HepG2 (cell line): ENCODE data around the gene RFXAP. TPM values are rescaled to one million over a fixed set of nuclear protein-coding genes. Genes with fewer than 3 reads are reported as not detected.

Experiments used
- BCL6 ChIP-seq: IDR thresholded peaks from 2 replicates; pipeline ENCODE4 v1.6.1; 2016; ENCODE audit warnings: missing genetic modification reagents, missing compliant biosample characterization
- BORCS8-MEF2B ChIP-seq: sonication (generic); formaldehyde crosslinking; IDR thresholded peaks from 2 replicates; pipeline ENCODE4 v1.8.0; 2022; ENCODE audit warnings: mild to moderate bottlenecking, missing genetic modification reagents
- CREM ChIP-seq, 2 experiments: sonication (generic) in 1 of 2; formaldehyde crosslinking in 1 of 2; IDR thresholded peaks; 2 replicates each; pipeline versions ENCODE4 v1.4.0 to v1.6.1; 2016 to 2020; ENCODE audit warnings: antibody characterized with exemption in 1 of 2, mild to moderate bottlenecking in 1 of 2, missing genetic modification reagents in 1 of 2
- DNMT3B ChIP-seq: conservative IDR thresholded peaks from 2 replicates; pipeline ENCODE4 v1.6.1; 2016; ENCODE audit warnings: missing biosample characterization, control low read depth
- EP300 ChIP-seq, 3 experiments: sonication (generic) in 1 of 3; formaldehyde crosslinking in 1 of 3; IDR thresholded peaks; 2 replicates each; pipeline versions ENCODE4 v1.5.1 to v1.6.1; 2011 to 2020; ENCODE audit warnings: low read depth in 2 of 3, low read length in 2 of 3, borderline replicate concordance in 1 of 3, improper control_type of control experiment in 1 of 3, mild to moderate bottlenecking in 1 of 3, missing genetic modification reagents in 1 of 3, moderate library complexity in 1 of 3
- FOXP1 ChIP-seq, 2 experiments: fragments of 450-650 bp in 1 of 2; IDR thresholded peaks; 2 replicates each; pipeline ENCODE4 v1.6.1; 2017 to 2018; ENCODE audit warnings: antibody characterized with exemption in 1 of 2
- NCOA2 ChIP-seq: sonication (generic); formaldehyde crosslinking; IDR thresholded peaks from 2 replicates; pipeline ENCODE4 v1.8.0; 2022; ENCODE audit warnings: inconsistent platforms
- PHF21A ChIP-seq: sonication (generic); formaldehyde crosslinking; IDR thresholded peaks from 2 replicates; pipeline ENCODE4 v1.5.0; 2020; ENCODE audit warnings: mild to moderate bottlenecking, missing genetic modification reagents
- SMARCE1 ChIP-seq: fragments of 450-650 bp; IDR thresholded peaks from 2 replicates; pipeline ENCODE4 v1.6.1; 2017; ENCODE audit warnings: borderline replicate concordance
- TCF7 ChIP-seq: sonication (generic); IDR thresholded peaks from 2 replicates; pipeline ENCODE4 v1.6.1; 2016; ENCODE audit warnings: antibody characterized with exemption, low read depth
- TSC22D2 ChIP-seq: sonication (generic); formaldehyde crosslinking; IDR thresholded peaks from 2 replicates; pipeline ENCODE4 v1.5.1; 2020; ENCODE audit warnings: missing genetic modification reagents, mild to moderate bottlenecking, borderline replicate concordance
- U2AF2 ChIP-seq: fragments of 200-400 bp; formaldehyde crosslinking; IDR thresholded peaks from 2 replicates; pipeline ENCODE4 v1.6.1; 2017; ENCODE audit warnings: low read depth, mild to moderate bottlenecking, low read length
- ZFAT ChIP-seq: sonication (generic); formaldehyde crosslinking; conservative IDR thresholded peaks from 2 replicates; pipeline ENCODE4 v1.8.1; 2023; ENCODE audit warnings: missing genetic modification reagents, inconsistent platforms
- ZMYM4 ChIP-seq: sonication (generic); formaldehyde crosslinking; IDR thresholded peaks from 2 replicates; pipeline ENCODE4 v1.8.1; 2023; ENCODE audit warnings: mild to moderate bottlenecking, missing genetic modification reagents
- ZNF746 ChIP-seq: sonication (generic); formaldehyde crosslinking; IDR thresholded peaks from 2 replicates; pipeline ENCODE4 v1.8.0; 2022; ENCODE audit warnings: mild to moderate bottlenecking, missing genetic modification reagents
- ZNF879 ChIP-seq: sonication (generic); formaldehyde crosslinking; IDR thresholded peaks from 2 replicates; pipeline ENCODE4 v1.8.1; 2023; ENCODE audit warnings: missing genetic modification reagents
- polyA plus RNA-seq, 8 experiments: library from polyadenylated mRNA; depleted of rRNA in 3 of 8; stranded (reverse) in 7 of 8; unstranded in 1 of 8; fragments of >200 nt; fragmentation: Illumina TruSeq in 4 of 8; extraction: Trizol in 4 of 8; gene quantifications; 2 replicates each; pipeline versions ENCODE4 v1.2.1 to v1.2.3, GENCODE V29; 2011 to 2016; ENCODE audit warnings: low read depth in 4 of 8, missing spikeins in 1 of 8, mixed read lengths in 1 of 8; ENCODE audit not compliant: insufficient read depth in 1 of 8
- total RNA-seq, 5 experiments: library from RNA; depleted of rRNA; stranded (reverse); fragments of >200 nt; fragmentation: Illumina TruSeq; extraction: Trizol; gene quantifications; 2 replicates each; pipeline ENCODE4 v1.2.3, GENCODE V29; 2016; ENCODE audit warnings: low read depth in 1 of 5
- TF ChIP-seq, protein P1 (sequence below): sonication (generic); formaldehyde crosslinking; IDR thresholded peaks from 2 replicates; pipeline ENCODE4 v1.4.0; 2020; ENCODE audit warnings: mild to moderate bottlenecking, missing genetic modification reagents
- TF ChIP-seq, protein P2 (sequence below): sonication (generic); formaldehyde crosslinking; IDR thresholded peaks from 2 replicates; pipeline ENCODE4 v1.4.0; 2020; ENCODE audit warnings: missing genetic modification reagents
- TF ChIP-seq, protein P3 (sequence below): sonication (generic); formaldehyde crosslinking; IDR thresholded peaks from 2 replicates; pipeline ENCODE4 v1.5.0; 2020; ENCODE audit warnings: missing genetic modification reagents

RFXAP gene
- total and polyA plus RNA-seq, 2 of the 13 experiments (the other 11 are each of a cell fraction or from before 2014, with no cell fraction given): 1.8 to 7.9 TPM

DNA sequence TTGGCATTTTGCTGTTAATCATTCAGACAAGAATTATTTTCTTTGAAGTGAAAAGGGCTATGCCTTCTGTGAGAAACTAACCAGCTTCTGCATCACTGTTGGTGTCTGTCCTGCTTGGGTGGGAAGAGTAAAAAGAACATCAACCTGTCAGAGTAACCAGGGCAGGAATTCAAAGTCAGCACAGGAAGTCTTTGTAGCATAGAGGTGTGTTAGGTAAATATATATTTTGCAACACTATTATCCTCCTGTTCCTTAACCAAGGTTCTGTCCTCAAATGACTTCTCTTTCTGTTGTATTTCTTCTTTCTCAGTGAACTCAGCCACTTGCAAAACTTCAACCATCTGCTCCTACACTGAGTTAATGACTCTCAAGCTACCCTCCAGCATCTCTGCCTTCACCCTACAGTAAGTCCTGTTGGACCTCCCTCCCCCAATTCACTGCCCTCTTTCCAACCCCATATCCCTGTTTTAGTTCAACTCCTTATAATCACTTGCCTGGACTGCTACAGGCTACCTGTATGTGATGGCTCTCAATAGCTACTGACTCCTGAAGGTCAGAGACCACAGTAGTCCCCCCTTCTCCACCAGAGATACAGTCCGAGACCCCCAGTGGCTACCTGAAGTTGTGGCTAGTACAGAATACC is 51.1 kb downstream of the RFXAP start (continued):
- TF ChIP-seq EP300 (IDR thresholded peaks at IDR 0.05; ENCODE audit: low read depth in 2 of 2, low read length in 2 of 2): peak in 1 of 2 experiments; percentile 77; a peak in 2 of 4 replicates
- TF ChIP-seq EP300 (CRISPR knock-in tag; IDR thresholded peaks at IDR 0.05; ENCODE audit: borderline replicate concordance): no peak
- peak; percentile 52; the same call in 1 of the 2 replicates for TF ChIP-seq BCL6 (CRISPR knock-in tag)
- TF ChIP-seq, protein P1, sequence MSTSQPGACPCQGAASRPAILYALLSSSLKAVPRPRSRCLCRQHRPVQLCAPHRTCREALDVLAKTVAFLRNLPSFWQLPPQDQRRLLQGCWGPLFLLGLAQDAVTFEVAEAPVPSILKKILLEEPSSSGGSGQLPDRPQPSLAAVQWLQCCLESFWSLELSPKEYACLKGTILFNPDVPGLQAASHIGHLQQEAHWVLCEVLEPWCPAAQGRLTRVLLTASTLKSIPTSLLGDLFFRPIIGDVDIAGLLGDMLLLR (CRISPR knock-in tag): no peak
- TF ChIP-seq, protein P2, sequence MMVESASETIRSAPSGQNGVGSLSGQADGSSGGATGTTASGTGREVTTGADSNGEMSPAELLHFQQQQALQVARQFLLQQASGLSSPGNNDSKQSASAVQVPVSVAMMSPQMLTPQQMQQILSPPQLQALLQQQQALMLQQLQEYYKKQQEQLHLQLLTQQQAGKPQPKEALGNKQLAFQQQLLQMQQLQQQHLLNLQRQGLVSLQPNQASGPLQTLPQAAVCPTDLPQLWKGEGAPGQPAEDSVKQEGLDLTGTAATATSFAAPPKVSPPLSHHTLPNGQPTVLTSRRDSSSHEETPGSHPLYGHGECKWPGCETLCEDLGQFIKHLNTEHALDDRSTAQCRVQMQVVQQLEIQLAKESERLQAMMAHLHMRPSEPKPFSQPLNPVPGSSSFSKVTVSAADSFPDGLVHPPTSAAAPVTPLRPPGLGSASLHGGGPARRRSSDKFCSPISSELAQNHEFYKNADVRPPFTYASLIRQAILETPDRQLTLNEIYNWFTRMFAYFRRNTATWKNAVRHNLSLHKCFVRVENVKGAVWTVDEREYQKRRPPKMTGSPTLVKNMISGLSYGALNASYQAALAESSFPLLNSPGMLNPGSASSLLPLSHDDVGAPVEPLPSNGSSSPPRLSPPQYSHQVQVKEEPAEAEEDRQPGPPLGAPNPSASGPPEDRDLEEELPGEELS (CRISPR knock-in tag): peak; percentile 72
- no peak for TF ChIP-seq DNMT3B (CRISPR knock-in tag)
- TF ChIP-seq, protein P3, sequence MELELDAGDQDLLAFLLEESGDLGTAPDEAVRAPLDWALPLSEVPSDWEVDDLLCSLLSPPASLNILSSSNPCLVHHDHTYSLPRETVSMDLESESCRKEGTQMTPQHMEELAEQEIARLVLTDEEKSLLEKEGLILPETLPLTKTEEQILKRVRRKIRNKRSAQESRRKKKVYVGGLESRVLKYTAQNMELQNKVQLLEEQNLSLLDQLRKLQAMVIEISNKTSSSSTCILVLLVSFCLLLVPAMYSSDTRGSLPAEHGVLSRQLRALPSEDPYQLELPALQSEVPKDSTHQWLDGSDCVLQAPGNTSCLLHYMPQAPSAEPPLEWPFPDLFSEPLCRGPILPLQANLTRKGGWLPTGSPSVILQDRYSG (CRISPR knock-in tag): no peak
- peak; percentile 90 for TF ChIP-seq NCOA2 (CRISPR knock-in tag)
- no peak for TF ChIP-seq ZMYM4
- TF ChIP-seq U2AF2: no peak
- TF ChIP-seq ZNF879: no peak
- TF ChIP-seq TSC22D2: peak; percentile 34; the same call in 1 of the 2 replicates
- TF ChIP-seq SMARCE1: no peak
- TF ChIP-seq FOXP1 (IDR thresholded peaks at IDR 0.05): no peak
- peak; percentile 46; the same call in 1 of the 2 replicates for TF ChIP-seq FOXP1 (CRISPR knock-in tag; IDR thresholded peaks at IDR 0.05)
- TF ChIP-seq ZNF746 (CRISPR knock-in tag): no peak
- TF ChIP-seq ZFAT (CRISPR knock-in tag): no peak
- peak; percentile 60; the same call in 1 of the 2 replicates for TF ChIP-seq TCF7
- TF ChIP-seq CREM (IDR thresholded peaks at IDR 0.05): peak; percentile 40; the same call in 1 of the 2 replicates
- TF ChIP-seq CREM (CRISPR knock-in tag; IDR thresholded peaks at IDR 0.05): no peak
- no peak for TF ChIP-seq BORCS8-MEF2B (CRISPR knock-in tag)
- TF ChIP-seq PHF21A (CRISPR knock-in tag): 0 out of 2 replicates have a peak, but pooled peaks have one; percentile 40
